GM21576 (cell line): ENCODE data around the gene ZBTB37.
"Not testable (repeated sequence)": the region's sequence is repeated elsewhere in the genome, so short reads cannot be mapped to it uniquely, and the experiment has no call there.

ENCODE experiments used
- ATAC-seq: cut with Tn5 transposase; IDR thresholded peaks from one replicate; pipeline ENCODE4 v1.9.1; 2021; ENCODE audit warnings: mild to moderate bottlenecking, moderate library complexity; ENCODE audit not compliant: unreplicated experiment

Gene ZBTB37

DNA sequence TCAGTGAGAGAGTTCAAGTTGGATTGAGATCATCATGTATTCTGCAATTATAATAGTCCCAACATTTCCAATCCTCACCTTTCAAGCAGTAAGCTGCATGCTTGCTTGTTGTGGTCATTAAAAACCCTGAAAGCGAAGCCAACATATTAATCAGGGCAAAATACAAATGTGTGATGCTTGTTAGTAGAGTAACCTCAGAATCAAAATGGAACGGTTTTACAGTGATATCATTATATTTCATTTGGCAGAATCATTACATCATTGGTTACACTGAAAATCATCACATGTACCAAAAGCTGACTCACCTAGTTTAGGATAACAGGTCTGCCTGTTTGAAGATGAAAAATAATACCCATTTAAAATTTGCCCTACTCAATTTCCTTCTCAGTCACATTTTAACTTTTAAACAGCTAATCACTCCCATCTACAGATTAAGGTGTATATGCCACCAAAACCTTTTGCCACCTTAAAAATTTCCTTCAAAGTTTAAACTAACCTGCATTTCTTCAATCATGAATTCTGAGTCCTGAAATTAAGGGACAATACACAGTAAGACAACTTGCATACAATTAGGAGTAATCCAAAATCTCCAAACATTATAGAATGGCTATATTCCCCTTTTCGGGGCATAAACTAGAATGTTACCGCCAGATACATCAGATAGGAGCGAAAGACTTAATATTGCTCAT is 3.9 kb upstream of the ZBTB37 start:
- ATAC-seq, result no peak

- no peak for ATAC-seq
Observed at GRCh38 chr1:173865468-173866164, 2.6 kb upstream of the ZBTB37 start.

GRCh38 chr1:173866413-173867115 is 1.6 kb upstream of the ZBTB37 start:
- ATAC-seq, result no peak

DNA sequence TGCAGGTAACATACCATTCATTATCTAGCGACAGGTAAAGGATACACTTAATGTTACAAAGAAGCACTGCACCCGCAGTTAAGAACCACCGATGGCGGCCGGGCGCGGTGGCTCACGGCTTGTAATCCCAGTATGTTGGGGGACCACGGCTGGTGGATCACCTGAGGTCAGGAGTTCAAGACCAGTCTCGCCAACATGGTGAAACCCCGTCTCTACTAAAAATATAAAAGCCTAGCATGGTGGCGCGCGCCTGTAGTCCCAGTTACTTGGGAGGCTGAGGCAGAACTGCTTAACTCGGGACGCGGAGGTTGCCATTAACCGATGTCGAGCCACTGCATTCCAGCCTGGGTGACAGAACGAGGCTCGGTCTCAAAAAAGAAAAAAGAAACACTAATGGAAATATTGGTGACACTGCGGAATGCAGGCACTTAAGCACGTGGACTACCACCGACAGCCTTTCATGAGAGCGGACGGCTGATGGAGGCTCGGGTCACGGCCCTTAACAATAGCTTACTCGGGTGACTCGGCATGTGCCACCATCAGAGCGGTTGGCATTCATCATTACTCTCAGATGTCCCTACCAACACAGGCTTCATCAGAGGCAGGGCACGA is 933 bp upstream of the ZBTB37 start:
- no peak for ATAC-seq

- ATAC-seq, result peak; percentile 66
Observed at GRCh38 chr1:173867753-173868265, 371 bp upstream of the ZBTB37 start, which contains the start of gene GAS5. Gene GAS5, minus strand, starts transcription at chr1:173867989.

- no peak for ATAC-seq
Observed at GRCh38 chr1:173869021-173869359, 810 bp downstream of the ZBTB37 start.

- no peak for ATAC-seq
Observed at GRCh38 chr1:173870252-173871075, 2.3 kb downstream of the ZBTB37 start.

GRCh38 chr1:173871091-173871490 is 2.9 kb downstream of the ZBTB37 start:
- no peak for ATAC-seq

GRCh38 chr1:173871500-173871899 is 3.3 kb downstream of the ZBTB37 start:
- no peak for ATAC-seq

DNA sequence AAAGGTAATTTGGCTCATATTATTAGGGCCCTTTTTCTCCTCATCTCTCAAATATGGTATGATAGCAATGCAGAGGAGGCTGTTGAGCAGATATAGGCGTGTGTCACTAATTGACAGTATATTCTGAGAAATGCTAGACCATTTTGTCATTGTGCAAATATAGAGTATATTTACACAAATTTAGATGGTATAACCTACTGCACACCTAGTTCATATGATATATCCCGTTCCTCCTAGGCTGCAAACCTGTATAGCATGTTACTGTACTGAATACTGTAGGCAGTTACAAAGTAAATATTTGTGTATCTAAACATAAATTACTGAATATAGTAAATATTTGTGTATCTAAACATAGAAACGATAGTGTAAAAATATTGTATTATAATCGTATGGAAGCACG is 8.6 kb downstream of the ZBTB37 start:
- ATAC-seq, result no peak

- no peak for ATAC-seq
Observed at GRCh38 chr1:173878251-173878650, 10.1 kb downstream of the ZBTB37 start.

DNA sequence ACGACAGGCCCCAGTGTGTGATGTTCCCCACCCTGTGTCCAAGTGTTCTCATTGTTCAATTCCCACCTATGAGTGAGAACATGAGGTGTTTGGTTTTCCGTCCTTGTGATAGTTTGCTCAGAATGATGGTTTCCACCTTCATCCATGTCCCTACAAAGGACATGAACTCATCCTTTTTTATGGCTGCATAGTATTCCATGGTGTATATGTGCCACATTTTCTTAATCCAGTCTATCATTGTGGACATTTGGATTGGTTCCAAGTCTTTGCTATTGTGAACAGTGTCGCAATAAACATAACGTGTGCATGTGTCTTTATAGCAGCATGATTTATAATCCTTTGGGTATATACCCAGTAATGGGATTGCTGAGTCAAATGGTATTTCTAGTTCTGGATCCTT is 12.9 kb downstream of the ZBTB37 start:
- ATAC-seq, result not testable (repeated sequence)

DNA sequence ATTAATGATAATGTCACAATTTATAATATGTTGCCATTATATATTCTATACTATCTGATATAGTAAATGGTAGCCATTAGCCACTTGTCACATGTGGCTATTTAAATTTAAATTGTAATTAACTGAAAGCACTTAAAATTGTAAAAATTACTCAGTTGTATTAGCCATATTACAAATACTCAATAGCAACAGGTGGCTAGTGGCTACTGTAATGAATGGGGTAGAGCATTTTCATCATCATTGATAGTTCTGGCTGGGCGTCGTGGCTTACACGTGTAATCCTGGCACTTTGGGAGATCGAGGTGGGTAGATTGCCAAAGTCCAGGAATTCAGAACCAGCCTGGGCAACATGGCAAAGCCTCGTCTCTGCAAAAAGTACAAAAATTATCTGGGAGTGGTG is 16.5 kb downstream of the ZBTB37 start:
- ATAC-seq, result no peak

DNA sequence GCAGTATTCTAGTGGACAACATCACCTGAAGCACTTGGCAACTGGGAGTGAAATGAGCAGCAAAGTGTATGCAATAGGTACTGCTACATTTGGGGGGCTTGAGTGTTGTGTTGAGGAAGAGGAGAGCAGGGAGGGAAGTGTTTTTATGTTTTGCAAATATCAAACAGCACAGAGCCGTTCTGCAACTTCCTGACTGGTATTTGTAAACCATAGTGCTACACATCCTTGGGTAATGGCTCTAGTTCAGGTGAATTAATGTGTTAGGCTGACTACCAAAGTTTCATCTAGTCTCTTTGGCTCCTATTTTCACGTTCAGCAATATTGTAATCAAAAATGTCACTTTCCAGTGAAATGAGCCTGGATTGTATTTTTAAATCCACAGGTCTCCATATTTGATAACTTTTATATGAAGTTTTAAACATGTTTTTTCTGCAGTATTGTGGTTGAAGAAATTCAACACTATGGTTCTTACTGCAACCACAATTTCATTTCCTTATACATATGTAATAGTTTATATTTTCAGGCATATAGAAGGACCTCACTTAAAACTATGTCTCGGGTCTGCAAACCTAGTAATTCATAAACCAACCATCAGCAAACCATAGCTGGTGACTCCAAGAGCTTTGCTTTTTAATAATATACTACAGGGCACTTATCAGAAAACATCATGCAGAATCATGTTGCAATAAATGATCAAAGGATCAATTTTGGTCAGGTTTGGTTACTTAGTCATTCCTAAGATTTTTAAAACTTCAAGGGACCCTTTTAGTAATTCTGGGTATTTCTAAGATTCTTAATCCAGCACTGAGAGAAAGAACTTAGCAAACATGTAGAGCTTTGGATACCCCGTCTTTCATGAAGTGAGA is 18.8 kb downstream of the ZBTB37 start:
- ATAC-seq, result no peak

DNA sequence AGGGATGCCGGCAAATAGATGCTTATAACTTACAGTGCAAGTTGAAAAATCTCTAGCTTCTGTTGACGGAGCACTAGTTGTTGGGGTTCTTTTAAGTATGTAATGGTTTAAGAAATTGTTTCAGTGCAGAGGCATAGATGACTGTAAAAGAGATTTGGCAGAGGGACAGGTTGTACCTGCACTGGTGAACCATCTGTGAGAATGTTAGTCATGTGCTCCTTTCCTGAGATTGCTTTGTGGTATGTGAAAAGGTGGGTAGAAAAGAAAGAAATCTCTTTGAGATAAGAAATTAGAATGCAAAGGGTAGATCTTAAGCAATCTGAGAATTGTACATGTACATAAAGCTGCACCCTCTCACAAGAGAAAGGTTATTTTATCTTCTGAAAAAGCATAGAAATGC is 19.4 kb downstream of the ZBTB37 start:
- no peak for ATAC-seq

- no peak for ATAC-seq
Observed at GRCh38 chr1:173888749-173889148, 20.6 kb downstream of the ZBTB37 start.

- ATAC-seq, result no peak
Observed at GRCh38 chr1:173889885-173890284, 21.7 kb downstream of the ZBTB37 start.

GRCh38 chr1:173893611-173894010 is 25.4 kb downstream of the ZBTB37 start:
- no peak for ATAC-seq

DNA sequence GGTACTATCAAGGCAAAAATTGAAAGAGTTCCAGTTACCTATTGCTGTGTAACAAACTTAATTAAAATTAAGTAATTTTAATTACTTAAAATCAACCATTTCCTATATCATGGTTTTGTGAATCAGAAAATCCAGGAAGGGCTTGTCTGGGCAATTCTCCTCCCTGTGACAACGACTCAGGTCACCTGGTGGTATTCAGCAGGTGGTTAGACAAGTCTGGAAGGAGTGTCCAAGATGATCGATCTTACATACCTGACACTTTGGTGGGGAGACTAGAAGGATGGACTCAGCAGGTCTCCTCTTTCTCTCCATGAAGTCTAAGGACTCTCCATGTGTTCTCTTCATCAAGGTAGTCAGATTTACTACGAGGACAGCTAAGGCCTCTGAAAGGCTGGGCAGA is 26.0 kb downstream of the ZBTB37 start:
- no peak for ATAC-seq

DNA sequence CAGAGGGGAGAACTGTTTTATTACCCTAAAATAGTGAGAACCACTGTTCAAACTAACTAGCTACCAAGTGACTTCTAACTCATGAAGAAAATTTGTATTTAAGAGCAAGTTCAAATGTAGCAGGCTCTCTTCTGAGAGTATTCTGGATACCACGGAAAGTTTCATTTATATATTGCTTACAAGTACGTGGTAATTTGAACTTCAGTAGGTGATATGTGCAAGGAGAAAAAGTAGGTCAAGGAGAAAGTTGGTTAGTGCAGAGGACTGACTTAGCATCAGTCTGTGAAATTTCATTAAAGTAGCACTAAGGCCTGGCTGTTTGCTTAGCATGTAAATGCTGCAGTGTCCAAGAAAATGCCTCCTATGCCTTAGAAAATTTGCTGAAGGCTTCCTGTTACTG is 32.2 kb downstream of the ZBTB37 start:
- ATAC-seq, result no peak
